Gastrocnemius medialis (tissue), 4 donors: ENCODE results near the gene SLC25A52. TPM values are rescaled to one million over a fixed set of nuclear protein-coding genes. Genes with fewer than 3 reads are reported as not detected.

Source experiments
- ATAC-seq, 2 donors: fragments of 150-250 bp; one replicate each; pipeline ENCODE4 v1.9.1; 2016
- DNase-seq, 2 donors: peaks; one replicate each; pipeline ENCODE4 v3.0.0-alpha.2; 2019
- H3K27ac ChIP-seq, 4 donors: fragments of 200-600 bp; sonication (generic); 1 replicate in 1 of 4; 2 replicates in 3 of 4; pipeline ENCODE4 v1.5.1; 2016 to 2018; ENCODE audit warnings: mild to moderate bottlenecking in 2 of 4, moderate library complexity in 1 of 4
- H3K27me3 ChIP-seq, 3 donors: fragments of 200-600 bp; sonication (generic) in 2 of 3; 1 replicate in 1 of 3; 2 replicates in 2 of 3; pipeline versions ENCODE4 v1.5.1 to v1.6.0; 2016 to 2019; ENCODE audit warnings: mild to moderate bottlenecking in 1 of 3, moderate library complexity in 1 of 3
- H3K36me3 ChIP-seq, 2 donors: fragments of 200-600 bp; sonication (generic) in 1 of 2; one replicate each; pipeline ENCODE4 v1.5.1; 2017 to 2018
- H3K4me1 ChIP-seq, 2 donors: fragments of 200-600 bp; sonication (generic) in 1 of 2; one replicate each; pipeline ENCODE4 v1.5.1; 2016 to 2017; ENCODE audit warnings: mild to moderate bottlenecking in 2 of 2
- H3K4me3 ChIP-seq, 4 donors: fragments of 200-600 bp; sonication (generic) in 3 of 4; 1 replicate in 1 of 4; 2 replicates in 3 of 4; pipeline ENCODE4 v1.5.1; 2016 to 2019; ENCODE audit warnings: mild to moderate bottlenecking in 2 of 4
- H3K9me3 ChIP-seq, 3 donors: fragments of 200-600 bp; sonication (generic) in 2 of 3; 1 replicate in 1 of 3; 2 replicates in 2 of 3; pipeline ENCODE4 v1.5.1; 2016 to 2019
- CTCF ChIP-seq, 5 experiments: fragments of 450-650 bp in 3 of 5; fragments of 200-600 bp in 2 of 5; sonication (generic) in 2 of 5; IDR thresholded peaks in 4 of 5; conservative IDR thresholded peaks in 1 of 5; 1 replicate in 4 of 5; 2 replicates in 1 of 5; pipeline ENCODE4 v1.5.1; 2016 to 2019; ENCODE audit warnings: antibody characterized with exemption in 5 of 5, mild to moderate bottlenecking in 3 of 5, moderate library complexity in 3 of 5
- POLR2A ChIP-seq, 2 donors: fragments of 450-650 bp; IDR thresholded peaks; one replicate each; pipeline ENCODE4 v1.6.1; 2017; ENCODE audit warnings: antibody characterized with exemption in 2 of 2, mild to moderate bottlenecking in 2 of 2, moderate library complexity in 2 of 2
- in situ Hi-C, 4 donors: fragments of 200-750 bp; cut with MboI; loops; one replicate each; pipeline versions ENCODE4 v1.15.0 to v1.8.0; 2017; ENCODE audit warnings: low sequenced_read_pairs in 4 of 4
- intact Hi-C: fragments of 100-400 bp; cut with DNase I; formaldehyde crosslinking; loops from one replicate; pipeline ENCODE4 v1.15.1; 2023; ENCODE audit warnings: low total_unique reads
- total RNA-seq, 4 donors: library from RNA; depleted of rRNA; stranded (reverse); fragments of >200 nt; gene quantifications; one replicate each; pipeline versions ENCODE4 v1.1.0 to v1.2.3, GENCODE V29; 2016

SLC25A52 gene
- total RNA-seq, 4 donors from 2014 or later, result not detected

GRCh38 chr18:31793531-31793930 lies 32.9 kb upstream of the SLC25A52 start:
- H3K27me3 ChIP-seq, result no peaks in the 10 kb centered on the region
- H3K36me3 ChIP-seq, result no peaks in the 10 kb centered on the region
- no peak overlapping the region for H3K4me3 ChIP-seq
- no peaks in the 10 kb centered on the region for H3K9me3 ChIP-seq
- no peaks in the 10 kb centered on the region for H3K4me1 ChIP-seq
- in situ Hi-C loops, result no loop called here
- intact Hi-C loops, result no loop called here
- DNase-seq (no peak), ATAC-seq (no peak)
- TF ChIP-seq CTCF (IDR thresholded peaks at IDR 0.05 in 4 of 5, conservative IDR thresholded peaks at IDR 0.05 in 1 of 5), result no peak
- TF ChIP-seq POLR2A (IDR thresholded peaks at IDR 0.05), result no peak
- H3K27ac ChIP-seq, result no peak overlapping the region

- Histone ChIP-seq H3K36me3 (no peaks in the 10 kb centered on the region), H3K4me1 (no peaks in the 10 kb centered on the region), H3K9me3 (no peaks in the 10 kb centered on the region), H3K27ac (no peak overlapping the region), H3K27me3 (no peaks in the 10 kb centered on the region), H3K4me3 (no peak overlapping the region)
- intact Hi-C loops, result no loop called here
- ATAC-seq (no peak), DNase-seq (no peak)
- in situ Hi-C loops, result no loop called here
- TF ChIP-seq CTCF (IDR thresholded peaks at IDR 0.05 in 4 of 5, conservative IDR thresholded peaks at IDR 0.05 in 1 of 5), result no peak
- no peak for TF ChIP-seq POLR2A (IDR thresholded peaks at IDR 0.05)
Observed at GRCh38 chr18:31792580-31792911, 31.9 kb upstream of the SLC25A52 start.

GRCh38 chr18:31791817-31792579 lies 31.3 kb upstream of the SLC25A52 start:
- no peak for DNase-seq
- intact Hi-C loops (no loop called here), in situ Hi-C loops (no loop called here)
- Histone ChIP-seq H3K27me3 (no peaks in the 10 kb centered on the region), H3K4me3 (no peak overlapping the region), H3K27ac (no peak overlapping the region), H3K9me3 (no peaks in the 10 kb centered on the region), H3K4me1 (no peaks in the 10 kb centered on the region), H3K36me3 (no peaks in the 10 kb centered on the region)
- TF ChIP-seq CTCF (IDR thresholded peaks at IDR 0.05 in 4 of 5, conservative IDR thresholded peaks at IDR 0.05 in 1 of 5), result no peak
- no peak for TF ChIP-seq POLR2A (IDR thresholded peaks at IDR 0.05)
- ATAC-seq, result no peak

- Histone ChIP-seq H3K9me3 (no peaks in the 10 kb centered on the region), H3K27me3 (no peaks in the 10 kb centered on the region), H3K4me3 (no peak overlapping the region), H3K4me1 (no peaks in the 10 kb centered on the region), H3K36me3 (no peaks in the 10 kb centered on the region), H3K27ac (no peak overlapping the region)
- no peak for ATAC-seq
- no peak for DNase-seq
- in situ Hi-C loops, result no loop called here
- no peak for TF ChIP-seq CTCF (IDR thresholded peaks at IDR 0.05 in 4 of 5, conservative IDR thresholded peaks at IDR 0.05 in 1 of 5)
- no peak for TF ChIP-seq POLR2A (IDR thresholded peaks at IDR 0.05)
- intact Hi-C loops, result no loop called here
Observed at GRCh38 chr18:31789409-31789808, 28.7 kb upstream of the SLC25A52 start.

- Histone ChIP-seq H3K27me3 (no peaks in the 10 kb centered on the region), H3K27ac (no peak overlapping the region), H3K4me3 (no peak overlapping the region), H3K4me1 (no peaks in the 10 kb centered on the region), H3K9me3 (peaks cover 0 to 9% (median 5%) of the 10 kb centered on the region in 3 donors), H3K36me3 (no peaks in the 10 kb centered on the region)
- DNase-seq (no peak), ATAC-seq (no peak)
- in situ Hi-C loops (no loop called here), intact Hi-C loops (no loop called here)
- TF ChIP-seq POLR2A (IDR thresholded peaks at IDR 0.05), result no peak
- no peak for TF ChIP-seq CTCF (IDR thresholded peaks at IDR 0.05 in 4 of 5, conservative IDR thresholded peaks at IDR 0.05 in 1 of 5)
Observed at GRCh38 chr18:31783059-31783458, 22.4 kb upstream of the SLC25A52 start.
